NCI-H69 (cell line): ENCODE data around the gene GIT1.
A peak's percentile ranks its signal among the peaks of the same experiment; 100 is the strongest.

ENCODE experiments used
- DNase-seq: peaks from one replicate; lab custom pipeline; 2025; lab: John Stamatoyannopoulos, UW

GIT1 gene

DNA sequence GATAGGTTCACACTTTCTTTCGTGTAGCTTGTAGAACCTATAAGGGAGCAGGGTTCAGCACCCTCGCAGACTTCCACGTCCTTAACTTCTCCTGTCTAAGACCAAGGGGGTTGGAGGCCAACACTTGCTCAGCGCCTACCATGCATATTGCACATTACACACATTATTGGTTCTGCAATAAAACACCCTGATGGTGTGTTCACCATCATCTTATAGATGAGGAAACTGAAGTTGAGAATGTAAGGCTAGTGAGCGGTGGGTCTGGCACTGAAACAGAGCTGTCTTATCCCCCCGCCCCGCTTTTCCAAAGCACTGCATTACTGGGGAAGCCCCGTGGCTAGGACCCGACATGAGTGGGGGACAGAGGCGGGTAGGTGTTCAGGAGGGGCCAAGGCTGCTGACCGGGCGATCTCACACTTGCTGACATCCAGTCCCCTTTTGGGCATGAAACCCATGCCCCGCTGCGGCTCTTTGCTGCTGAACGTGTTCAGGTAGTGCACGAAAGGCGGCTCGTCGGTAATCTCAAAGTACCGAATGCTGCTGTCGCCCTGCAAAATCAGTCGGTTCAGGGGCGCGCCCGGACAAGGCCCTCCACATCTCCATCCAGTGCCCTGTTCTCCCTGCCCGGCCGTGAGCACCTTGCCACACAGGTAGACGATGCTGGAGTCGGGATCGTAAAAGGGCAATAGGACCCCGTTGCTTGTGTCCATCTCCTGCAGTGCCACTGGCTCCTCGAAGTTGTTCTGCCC, 27.0 kb upstream of the GIT1 start:
- peak; percentile 46 for DNase-seq

DNA sequence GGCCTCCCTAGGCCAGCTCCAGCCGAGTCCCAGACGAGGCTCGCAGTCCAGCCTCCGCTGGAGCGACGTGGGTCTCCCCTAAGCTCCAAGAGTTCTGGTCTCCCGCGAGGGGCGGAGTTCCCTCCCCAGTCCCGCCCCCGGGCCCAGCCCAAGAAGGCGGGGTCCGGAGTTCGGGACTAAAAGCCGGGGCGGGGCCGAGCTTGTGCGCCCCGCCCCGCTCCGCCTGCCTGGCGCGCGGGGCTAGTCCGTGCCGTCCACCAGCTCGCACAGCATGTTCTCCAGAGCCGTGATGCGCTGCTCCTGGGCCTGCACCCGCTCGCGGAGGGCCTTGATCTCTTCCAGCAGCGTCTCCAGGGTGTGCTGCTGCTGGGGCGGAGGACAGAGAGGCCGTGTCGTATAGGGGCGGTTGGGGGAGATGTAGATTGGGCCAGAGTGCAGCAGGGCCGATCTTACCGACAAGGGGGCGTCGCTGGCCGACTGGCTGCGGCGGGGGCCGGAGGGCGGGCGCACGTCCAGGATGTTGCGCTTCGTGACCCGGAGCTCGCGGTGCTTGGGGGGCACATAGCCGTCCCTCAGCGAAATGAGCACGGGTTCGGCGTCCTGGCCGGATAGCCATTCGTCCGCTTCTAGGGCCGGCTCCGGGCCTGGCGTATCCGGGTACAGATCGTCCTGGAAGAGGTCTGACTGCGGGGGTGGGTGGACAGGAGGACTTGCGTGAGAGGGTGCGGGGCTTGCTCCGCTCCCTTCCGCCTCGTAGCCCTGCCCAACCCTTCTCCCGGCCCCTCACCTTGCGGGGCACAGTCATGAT, 26.2 kb upstream of the GIT1 start:
- peak; percentile 92 for DNase-seq

DNA sequence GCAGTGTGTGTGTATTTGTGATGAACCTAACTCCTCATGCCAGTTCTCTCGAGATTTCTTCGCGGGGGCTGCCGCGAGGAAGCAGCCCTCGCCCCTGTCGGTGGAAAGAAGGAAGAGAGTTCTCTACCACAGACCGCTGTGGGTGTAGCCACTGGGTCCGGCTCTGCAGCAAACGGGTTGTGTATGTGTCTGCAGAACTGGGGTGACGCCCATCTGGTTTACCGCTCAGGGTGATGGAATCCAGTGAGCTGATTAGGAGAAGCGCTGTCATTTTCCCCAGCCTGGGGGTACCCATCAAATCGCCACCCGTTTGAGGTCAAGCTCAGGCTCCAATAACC, 25.6 kb upstream of the GIT1 start:
- no peak for DNase-seq

GRCh38 chr17:29614349-29615047, 25.1 kb upstream of the GIT1 start:
- DNase-seq: no peak

DNA sequence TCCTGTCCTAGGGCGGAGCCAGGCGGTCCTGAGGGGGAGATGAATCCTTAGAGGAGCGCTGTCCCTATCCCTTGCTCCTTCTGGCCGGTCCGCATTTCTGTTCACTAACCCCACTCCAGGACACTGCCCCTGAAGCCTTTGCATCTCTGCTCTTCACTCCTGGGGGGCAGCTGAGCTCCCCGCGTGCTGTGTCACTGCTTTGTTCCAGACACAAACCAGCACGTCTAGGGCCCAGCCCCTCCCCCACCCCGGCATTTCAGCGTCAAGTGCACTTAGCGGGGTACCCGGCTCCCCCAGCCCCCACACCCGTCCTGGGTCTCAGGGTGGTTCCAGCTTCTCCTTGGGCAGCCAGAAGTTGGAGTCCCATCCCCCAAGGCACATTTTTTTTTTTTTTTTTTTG, 24.4 kb upstream of the GIT1 start:
- no peak for DNase-seq

DNA sequence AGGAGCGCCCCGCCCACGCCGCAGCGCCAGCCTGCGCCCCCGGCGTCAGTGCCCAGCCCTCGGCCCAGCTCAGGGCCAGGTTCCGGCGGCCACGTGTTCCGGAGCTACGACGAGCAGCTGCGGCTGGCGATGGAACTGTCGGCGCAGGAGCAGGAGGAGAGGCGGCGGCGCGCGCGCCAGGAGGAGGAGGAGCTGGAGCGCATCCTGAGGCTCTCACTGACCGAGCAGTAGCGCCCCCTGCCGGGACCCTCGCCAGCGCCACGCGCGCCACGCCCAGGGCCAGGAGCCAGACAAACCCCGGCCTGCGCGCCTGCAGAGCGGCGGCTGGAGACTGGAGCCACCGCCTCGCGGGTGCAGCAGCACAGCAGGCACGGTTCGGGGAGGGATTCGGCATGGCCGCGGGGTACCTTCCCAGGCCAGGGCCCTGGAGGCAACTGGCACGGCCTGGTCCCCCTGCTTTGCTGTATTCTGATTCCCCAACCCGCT, 23.9 kb upstream of the GIT1 start:
- no peak for DNase-seq

GRCh38 chr17:29612404-29613280, 23.2 kb upstream of the GIT1 start:
- no peak for DNase-seq

- no peak for DNase-seq
Measured at GRCh38 chr17:29612094-29612403, 22.6 kb upstream of the GIT1 start.

DNA sequence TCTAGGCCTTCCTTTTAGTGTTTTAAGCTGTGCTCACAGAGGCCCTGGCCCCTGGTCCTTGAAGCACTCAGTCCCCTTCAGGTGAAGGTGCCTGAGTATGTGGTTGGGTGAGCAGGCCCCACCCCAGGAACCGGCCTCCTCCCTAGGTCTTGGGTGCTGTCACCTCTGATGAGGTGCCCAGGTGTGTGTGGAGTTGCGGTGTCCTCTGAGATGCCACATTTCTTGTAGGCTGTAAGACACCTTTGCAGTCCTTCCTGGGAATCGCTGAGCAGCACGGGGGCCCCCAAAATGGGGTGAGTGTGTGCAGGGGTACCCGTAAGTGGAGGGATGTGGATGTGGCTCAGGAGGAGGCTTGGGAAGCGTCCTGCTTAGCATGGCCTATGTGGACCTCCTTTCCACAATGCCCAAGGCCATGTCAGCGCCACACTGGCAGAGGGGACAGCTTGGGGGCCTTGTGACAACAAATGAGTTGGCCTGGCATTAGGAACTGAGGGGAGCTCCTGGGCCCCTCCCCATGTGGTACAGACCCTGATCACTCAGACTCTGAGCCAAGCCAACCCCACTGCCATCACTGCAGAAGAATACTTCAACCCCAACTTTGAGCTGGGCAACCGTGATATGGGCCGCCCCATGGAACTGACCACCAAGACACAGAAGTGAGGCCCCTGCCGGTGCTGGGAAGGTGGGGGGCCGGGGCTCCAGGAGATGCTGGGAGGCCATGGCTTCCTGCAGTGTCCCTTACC, 22.1 kb upstream of the GIT1 start:
- no peak for DNase-seq

- no peak for DNase-seq
Measured at GRCh38 chr17:29610395-29610794, 20.9 kb upstream of the GIT1 start.

GRCh38 chr17:29608986-29609385, 19.5 kb upstream of the GIT1 start:
- no peak for DNase-seq

GRCh38 chr17:29607557-29608195, 18.2 kb upstream of the GIT1 start:
- no peak for DNase-seq

DNA sequence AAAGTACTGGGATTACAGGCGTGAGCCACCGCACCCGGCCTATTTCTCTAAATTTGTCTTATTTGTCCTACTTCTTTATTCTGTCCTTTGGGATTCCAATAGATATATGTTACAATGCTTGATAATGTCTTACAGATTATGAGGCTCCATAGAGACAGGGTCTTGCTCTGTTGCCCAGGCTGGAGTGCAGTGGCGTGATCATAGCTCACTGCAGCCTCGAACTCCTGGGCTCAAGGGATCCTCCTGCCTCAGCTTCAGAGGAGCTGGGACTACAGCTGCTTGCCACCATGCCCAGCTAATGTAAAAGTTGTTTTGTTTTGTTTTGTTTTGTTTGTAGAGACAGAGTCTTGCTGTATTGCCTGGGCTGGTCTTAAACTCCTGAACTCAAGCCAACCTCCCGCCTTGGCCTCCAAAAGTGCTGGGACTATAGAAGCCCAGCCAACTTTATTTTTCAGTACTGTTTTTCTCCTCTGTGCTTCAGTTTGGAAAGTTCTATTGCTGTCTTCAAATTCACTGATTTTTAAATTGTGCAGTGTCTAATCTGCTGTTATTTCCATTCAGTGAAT, 13.7 kb upstream of the GIT1 start:
- DNase-seq: no peak

DNA sequence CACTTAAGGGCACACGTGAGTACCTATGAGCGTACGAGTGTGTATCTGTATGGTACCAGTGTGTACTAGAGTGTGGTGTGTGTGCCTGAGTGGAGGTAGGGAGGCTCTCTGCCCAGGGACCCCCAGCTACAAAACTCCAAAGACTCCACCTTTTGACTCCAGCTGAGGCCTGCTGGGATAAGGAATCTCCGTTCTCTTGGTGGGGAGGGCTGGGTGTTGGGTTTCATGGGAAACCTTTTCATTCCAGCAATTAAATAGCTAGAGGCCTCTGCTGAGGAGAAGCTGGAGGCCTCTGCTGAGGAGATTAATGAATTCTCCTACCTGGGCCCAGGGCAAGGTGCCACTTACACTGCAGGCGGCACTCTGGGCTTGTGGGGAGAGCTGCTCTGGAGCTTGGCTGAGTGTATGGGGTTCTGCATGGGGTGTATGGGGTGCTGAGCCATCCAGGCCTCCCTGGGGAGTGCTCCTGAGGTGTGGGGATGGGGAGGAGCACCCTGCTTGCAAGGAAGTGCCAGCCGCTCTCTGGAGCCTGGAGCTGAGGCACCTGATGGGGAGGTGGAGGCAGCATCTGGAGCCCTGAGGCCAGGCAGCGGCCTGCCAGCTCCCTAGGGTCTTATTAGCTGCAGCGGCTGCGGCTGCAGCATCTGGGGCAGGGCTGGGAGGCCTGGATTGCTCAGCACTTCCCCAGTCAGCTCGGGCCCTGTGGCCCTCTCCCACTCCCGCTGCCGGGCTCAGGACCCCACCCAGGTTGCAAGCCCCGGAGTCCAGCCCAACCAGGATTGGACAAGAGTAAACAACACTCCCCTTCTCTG, 8.1 kb upstream of the GIT1 start:
- peak; percentile 90 for DNase-seq

DNA sequence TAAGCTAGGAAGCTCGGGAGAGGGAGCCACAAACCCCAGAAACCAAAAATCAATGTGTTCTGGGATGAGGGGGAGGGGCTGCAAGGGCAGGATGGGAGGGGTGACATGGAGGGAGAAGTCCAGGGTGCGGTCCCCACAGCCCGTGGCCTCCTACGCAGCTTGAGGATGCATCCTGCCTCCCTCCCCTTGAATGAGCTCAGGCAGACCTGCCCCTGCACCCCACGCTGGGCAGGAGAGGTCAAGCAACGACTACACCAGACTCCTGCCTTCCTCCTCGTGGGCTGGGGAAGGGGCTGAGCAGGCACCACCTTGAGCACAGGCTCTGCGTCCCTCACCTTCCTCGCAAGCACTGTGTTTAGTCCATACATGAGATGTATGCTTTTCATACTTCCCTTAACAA, 7.4 kb upstream of the GIT1 start:
- DNase-seq: peak; percentile 59

- DNase-seq: peak; percentile 42
Measured at GRCh38 chr17:29595943-29596774, 6.7 kb upstream of the GIT1 start.

DNA sequence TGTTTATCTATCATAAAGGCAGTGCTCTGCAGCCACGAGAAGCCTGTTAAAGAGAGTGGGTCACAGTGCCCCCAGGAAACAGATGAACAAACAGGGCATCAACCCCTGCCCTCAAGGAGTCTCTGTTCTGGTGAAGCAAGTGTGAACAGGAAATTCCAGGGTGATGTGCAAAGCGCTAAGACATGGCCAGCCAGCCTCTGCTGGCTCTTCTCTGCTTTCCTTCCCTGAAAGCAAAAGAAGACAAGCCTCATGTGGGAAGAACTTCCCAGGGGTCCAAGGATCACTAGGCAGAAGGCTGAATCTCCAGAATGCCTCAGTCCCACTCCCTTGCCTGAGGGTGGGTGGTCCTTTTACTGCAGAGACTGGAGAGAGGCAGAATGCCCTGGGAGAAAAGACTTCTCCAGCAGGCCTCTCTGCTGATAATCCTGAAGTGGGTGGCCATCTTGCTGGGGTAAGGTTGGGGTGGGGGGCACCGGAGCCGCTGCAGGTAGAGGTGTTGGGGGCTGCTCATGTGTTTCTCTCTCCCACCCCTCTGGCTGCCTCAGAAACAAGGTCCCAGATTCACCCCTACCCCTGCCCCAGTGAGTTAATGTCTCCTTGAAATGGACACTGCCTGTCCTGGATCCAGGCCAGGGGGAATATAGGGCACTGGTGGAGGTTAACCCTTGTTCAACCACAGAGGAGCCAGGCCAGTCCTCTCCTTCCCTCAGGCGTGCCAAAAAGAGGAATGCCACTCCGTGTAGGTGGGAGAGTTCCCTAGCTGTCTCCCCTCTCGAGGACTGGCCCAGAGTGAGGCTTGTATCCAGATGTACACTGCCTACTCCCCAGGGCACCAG, 5.9 kb upstream of the GIT1 start:
- DNase-seq: no peak
